HL-60/S4 (cell line): Measurements from ENCODE around the gene ZNF23.

Source experiments
- in situ Hi-C: fragments of 300-500 bp; cut with MboI; formaldehyde crosslinking; loops from 2 replicates; pipeline ENCODE4 v1.14.3; 2022; ENCODE audit warnings: low sequenced_read_pairs

Gene ZNF23

GRCh38 chr16:71472051-71472450 is 10.0 kb upstream of the ZNF23 start:
- in situ Hi-C loops: no loop called here

DNA sequence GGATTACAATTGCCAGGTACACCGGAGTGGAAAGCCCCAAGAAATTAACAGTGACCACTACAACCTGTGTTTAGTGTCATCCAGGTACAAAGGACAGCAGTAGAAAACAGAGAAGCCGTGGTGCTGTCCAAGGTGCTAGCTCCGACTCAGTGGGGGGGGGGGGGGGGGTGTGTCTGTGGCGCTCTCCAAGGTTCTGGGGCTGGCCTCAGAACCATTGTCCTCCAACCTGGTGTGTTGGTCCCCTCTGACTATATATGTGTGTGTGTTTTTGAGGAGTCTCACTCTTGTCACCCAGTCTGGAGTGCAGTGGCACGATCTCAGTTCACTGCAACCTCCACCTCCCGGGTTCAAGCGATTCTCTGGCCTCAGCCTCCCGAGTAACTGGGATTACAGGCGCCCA is 5.8 kb upstream of the ZNF23 start:
- in situ Hi-C loops: no loop called here

DNA sequence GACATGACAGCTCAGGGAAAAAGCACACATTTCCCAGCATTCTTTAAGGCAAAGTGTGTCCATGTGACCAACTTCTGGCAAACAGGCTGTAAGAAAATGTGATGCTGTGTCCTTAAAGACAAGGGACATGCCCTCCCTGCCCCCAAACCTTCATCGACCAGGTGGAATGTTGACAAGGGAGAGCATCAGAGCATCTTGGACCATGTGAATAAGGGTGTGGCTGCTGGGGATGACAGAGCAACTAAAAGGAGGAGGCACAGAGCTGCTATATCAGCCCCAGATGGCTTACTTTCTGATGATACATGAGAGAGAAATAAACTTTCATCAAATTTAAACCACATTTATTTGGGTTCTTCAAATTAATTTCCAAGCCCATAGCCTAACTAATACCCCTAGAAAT is 2.2 kb upstream of the ZNF23 start:
- in situ Hi-C loops: no loop called here

- in situ Hi-C loops: no loop called here
Observed at GRCh38 chr16:71460941-71461340, 1.1 kb downstream of the ZNF23 start.

DNA sequence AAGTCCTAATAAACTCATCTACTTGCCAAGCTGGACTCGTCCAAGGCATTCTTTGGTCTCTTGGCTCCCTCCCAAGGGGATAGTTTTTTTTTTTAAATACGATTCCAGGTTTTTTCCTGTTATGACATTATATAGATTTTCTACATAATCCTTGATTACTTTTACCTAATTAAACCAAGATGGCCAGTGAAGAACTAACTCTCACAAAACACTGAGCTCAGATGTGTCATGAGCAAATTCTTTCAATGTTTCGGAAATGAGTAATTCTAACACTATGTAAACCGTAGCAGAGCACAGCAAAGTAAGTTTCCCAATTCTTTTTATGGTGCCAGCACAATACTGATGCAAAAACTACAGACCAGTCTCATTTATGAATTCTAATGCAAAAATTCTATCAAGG is 1.8 kb downstream of the ZNF23 start:
- in situ Hi-C loops: no loop called here

GRCh38 chr16:71459510-71459909 is 2.5 kb downstream of the ZNF23 start:
- in situ Hi-C loops: no loop called here

DNA sequence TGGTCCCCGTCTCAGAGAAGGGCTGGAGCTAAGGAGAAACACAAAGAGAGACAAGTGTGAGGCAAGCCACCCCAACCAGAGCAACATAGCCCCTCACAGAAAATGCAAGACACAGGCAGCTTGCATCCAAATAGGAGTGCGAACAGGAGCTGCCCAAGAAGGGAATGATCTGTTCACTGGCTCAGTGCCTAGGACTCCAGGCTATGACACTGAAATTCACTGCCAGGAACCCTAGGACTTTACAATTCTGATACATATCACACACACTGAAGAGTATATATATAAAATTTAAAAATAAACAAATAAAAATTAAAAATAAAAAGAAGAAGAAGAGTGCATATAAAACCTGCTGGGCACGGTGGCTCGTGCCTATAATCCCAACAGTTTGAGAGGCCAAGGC is 5.2 kb downstream of the ZNF23 start:
- in situ Hi-C loops: no loop called here

DNA sequence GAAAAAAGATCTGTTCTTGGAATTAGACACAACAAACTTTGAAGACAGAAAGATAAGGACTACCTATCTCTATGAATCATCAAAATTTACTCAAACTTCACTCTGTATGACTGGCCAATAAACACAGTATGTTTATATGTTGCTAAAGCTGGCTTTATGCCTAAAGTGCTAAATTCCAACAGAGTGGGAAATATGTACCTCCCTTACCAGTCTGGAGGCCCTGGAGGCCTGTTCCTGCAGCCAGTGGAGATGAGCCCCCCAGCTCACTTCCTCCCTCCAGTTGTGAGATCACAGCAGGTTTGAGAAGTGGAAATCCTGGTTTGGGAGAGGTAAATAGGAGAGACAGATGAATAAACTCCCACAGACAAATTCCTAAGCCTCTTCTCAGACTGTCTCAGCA is 9.0 kb downstream of the ZNF23 start:
- in situ Hi-C loops: no loop called here

DNA sequence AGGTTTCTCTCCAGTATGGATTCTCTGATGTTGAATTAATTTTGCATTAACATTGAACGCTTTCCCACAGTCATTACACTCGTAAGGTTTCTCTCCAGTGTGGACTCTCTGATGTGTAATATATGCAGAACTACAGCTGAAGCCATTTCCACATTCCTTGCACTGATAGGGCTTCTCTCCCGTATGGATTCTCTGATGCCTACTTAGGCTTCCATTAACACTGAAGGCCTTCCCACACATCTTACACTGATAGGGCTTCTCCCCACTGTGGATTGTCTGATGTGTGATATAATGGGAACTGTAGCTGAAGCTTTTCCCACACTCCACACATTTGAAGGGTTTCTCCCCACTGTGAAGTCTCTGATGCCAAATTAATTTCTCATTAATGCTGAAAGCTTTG is 13.0 kb downstream of the ZNF23 start:
- in situ Hi-C loops: no loop called here

DNA sequence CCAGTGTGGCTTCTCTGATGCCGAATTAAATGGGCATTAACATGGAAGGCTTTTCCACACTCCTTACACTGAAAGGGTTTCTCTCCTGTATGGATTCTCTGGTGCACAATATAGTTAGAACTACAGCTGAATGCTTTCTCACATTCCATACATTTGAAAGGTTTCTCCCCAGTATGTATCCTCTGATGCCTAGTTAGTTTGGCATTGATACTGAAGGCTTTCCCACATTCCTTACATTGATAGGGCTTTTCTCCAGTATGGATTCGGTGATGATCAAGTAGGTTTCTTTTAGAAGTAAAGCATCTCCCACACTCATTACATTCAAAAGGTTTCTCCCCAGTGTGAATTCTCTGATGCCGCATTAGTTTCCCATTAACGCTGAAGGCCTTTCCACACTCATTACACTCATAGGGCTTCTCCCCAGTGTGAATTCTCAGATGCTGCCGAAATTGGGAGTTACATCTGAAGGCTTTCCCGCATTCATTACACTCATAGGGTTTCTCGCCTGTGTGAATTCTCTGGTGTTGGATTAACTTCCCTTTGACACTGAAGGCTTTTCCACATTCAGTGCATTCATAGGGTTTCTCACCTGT is 13.7 kb downstream of the ZNF23 start:
- in situ Hi-C loops: no loop called here

- in situ Hi-C loops: no loop called here
Observed at GRCh38 chr16:71443714-71444113, 18.3 kb downstream of the ZNF23 start.

DNA sequence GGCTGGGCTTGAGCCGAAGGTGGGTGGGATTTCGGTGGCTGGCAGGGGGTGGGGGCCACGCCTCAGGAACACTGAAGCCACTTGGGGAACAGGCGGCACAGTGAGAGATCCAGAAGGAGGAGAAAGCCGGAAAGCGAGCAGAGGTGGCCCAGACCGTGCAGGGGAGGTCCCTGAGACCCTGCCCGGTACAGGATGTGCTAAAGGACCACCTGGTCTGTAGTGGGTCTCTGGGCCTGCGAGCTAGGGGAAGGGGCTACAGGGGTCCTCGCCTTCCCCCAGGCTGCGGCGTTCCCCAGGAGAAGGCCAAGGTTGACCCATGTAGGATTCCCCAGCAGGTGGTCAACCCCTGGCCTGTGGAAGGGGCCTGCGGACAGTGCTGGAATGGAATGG is 20.0 kb downstream of the ZNF23 start, which contains the start of gene TLE7:
Gene TLE7, minus strand, starts transcription at position 4 of the 390 bp plus-strand sequence. CDS start 8,730 bp downstream, outside the sequence.
- in situ Hi-C loops: no loop called here

DNA sequence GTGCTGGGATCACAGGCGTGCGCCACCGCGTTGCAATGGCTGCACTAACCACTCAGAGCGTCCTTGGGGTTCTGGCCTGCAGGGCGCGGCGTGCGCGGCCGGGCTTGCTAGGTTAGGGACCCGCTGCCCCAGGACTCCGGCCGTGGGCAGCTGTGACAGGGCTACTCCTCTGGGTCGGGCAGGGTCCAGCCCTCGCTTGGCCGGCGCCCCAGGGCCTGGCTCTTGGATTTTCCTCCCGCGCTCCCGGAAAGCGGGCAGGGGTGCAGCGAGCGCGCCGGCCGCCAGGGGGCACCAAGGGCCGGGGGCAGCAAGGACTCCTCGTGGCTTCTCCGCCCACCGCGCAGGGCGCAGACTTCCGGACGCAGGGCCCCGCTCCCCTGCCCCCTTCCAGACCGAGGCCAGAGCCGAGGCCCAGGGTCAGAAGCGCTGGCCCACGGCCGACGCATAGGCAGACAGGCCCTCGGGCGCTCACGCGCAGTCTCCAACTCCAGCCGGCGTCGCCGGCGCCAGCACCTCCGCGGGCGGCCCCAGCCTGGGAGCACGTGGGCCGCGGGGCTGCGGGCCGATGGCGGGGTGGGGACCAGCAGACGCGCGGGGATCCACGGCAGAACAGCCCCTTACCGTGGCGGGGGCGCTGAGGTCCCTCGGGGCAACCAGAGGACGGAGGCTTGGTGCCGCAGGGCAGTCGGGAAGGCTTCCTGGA is 20.5 kb downstream of the ZNF23 start:
- in situ Hi-C loops: no loop called here

GRCh38 chr16:71440669-71441347 is 21.2 kb downstream of the ZNF23 start:
- in situ Hi-C loops: no loop called here

DNA sequence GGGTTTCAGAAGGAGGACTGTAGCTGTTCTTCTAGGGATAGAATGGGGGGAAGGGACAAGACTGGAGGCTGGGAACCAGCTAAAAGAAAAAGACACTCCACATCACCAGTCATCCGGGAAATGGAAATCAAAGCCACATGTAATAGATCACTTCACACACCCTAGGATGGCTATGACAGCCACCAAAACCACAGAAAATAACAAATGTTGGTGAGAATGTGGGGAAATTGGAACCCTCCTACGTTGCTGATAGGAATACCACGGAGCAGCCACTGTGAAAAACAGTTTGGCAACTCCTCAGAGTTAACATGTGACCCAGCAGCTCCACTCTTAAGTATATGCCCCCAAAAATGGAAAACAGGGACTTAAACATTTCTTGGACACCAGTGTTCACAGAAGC is 22.5 kb downstream of the ZNF23 start:
- in situ Hi-C loops: no loop called here

DNA sequence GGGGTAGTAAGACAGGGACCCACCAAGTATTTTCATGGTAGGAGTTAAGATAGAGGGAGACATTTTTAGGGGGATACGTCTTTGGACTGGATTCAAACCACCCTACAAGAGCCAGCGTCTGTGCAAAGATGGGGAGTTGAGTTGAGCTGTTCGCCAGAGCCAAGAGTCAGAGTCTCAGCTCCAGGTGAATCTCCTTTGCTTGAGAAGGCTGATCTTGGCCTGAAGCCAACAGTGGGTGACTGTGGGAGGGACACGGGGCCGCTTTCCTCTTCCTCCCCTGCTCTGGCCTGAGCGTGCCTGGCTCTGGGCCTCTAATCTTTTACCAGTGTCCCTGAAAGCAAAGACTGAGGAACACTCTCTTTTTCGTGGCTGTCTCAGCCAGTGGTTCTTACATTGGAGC is 25.6 kb downstream of the ZNF23 start:
- in situ Hi-C loops: no loop called here

DNA sequence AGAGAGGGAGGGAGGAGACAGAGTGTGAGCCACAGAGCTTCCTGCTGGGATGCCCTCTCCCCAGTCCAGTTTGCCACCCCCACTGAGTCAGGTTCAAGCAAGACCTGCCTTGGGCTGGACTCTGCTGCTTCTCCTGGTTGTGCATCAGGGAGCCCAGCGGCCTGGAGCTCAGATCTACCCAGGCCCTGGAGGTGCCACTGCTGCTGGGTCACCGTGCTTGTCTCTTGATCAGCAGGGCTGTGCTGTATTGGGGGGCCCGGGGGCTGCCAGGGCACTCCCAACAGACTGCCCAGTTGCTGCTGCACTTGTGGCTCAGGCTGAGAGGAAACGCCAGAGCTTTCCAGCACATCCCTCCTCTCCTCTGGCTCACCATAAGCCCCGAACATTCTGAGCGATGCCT is 29.1 kb downstream of the ZNF23 start:
- in situ Hi-C loops: no loop called here

- in situ Hi-C loops: no loop called here
Observed at GRCh38 chr16:71431991-71432390, 30.1 kb downstream of the ZNF23 start.

DNA sequence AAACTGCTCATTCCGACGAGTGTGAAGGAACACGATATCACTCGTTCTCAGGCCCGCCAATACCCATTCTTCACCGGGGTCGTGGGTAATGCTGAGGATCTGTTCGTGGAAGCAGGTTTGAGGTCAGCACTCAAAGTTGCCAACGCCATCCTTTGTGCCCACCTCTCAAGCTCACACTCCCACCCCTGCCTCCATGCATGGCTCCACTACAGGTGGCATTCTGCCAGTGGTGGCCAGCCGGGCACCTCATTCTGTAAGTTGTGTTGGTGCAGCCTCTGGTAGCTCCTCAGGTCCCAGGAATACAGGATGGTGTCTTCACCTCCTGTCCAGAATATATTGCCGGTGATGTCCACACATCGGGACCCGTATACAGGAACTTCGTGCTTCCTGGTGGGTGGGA is 30.9 kb downstream of the ZNF23 start:
- in situ Hi-C loops: no loop called here

DNA sequence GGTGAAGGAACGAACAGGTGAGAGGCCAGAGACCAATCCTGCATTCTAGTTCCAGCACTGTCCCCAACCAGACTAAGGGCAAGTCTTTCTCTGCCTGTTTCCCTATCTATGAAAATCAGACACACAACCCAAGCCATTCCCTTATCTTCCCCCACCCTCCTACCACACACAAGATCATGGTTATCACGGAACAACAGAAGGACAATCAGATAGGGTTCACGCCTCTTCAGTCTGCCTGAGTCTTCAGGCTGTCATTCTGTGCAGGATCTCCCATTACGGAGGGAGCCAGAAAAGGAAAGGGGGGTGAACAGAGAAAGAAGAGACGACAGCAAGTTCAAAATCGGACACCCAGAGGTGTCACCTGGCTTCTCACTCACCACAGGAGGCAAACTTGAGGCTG is 31.3 kb downstream of the ZNF23 start:
- in situ Hi-C loops: no loop called here

- in situ Hi-C loops: no loop called here
Observed at GRCh38 chr16:71429581-71429980, 32.5 kb downstream of the ZNF23 start.

- in situ Hi-C loops: no loop called here
Observed at GRCh38 chr16:71428883-71429282, 33.2 kb downstream of the ZNF23 start.
